Gastrocnemius medialis (tissue), 4 donors: ENCODE measurements around the gene NEK6. TPM values are rescaled to one million over a fixed set of nuclear protein-coding genes. Genes with fewer than 3 reads are reported as not detected.

Experiments used
- ATAC-seq, 2 donors: fragments of 150-250 bp; one replicate each; pipeline ENCODE4 v1.9.1; 2016
- DNase-seq, 2 donors: peaks; one replicate each; pipeline ENCODE4 v3.0.0-alpha.2; 2019
- H3K27ac ChIP-seq, 4 donors: fragments of 200-600 bp; sonication (generic); 1 replicate in 1 of 4; 2 replicates in 3 of 4; pipeline ENCODE4 v1.5.1; 2016 to 2018; ENCODE audit warnings: mild to moderate bottlenecking in 2 of 4, moderate library complexity in 1 of 4
- H3K27me3 ChIP-seq, 3 donors: fragments of 200-600 bp; sonication (generic) in 2 of 3; 1 replicate in 1 of 3; 2 replicates in 2 of 3; pipeline versions ENCODE4 v1.5.1 to v1.6.0; 2016 to 2019; ENCODE audit warnings: mild to moderate bottlenecking in 1 of 3, moderate library complexity in 1 of 3
- H3K36me3 ChIP-seq, 2 donors: fragments of 200-600 bp; sonication (generic) in 1 of 2; one replicate each; pipeline ENCODE4 v1.5.1; 2017 to 2018
- H3K4me1 ChIP-seq, 2 donors: fragments of 200-600 bp; sonication (generic) in 1 of 2; one replicate each; pipeline ENCODE4 v1.5.1; 2016 to 2017; ENCODE audit warnings: mild to moderate bottlenecking in 2 of 2
- H3K4me3 ChIP-seq, 4 donors: fragments of 200-600 bp; sonication (generic) in 3 of 4; 1 replicate in 1 of 4; 2 replicates in 3 of 4; pipeline ENCODE4 v1.5.1; 2016 to 2019; ENCODE audit warnings: mild to moderate bottlenecking in 2 of 4
- H3K9me3 ChIP-seq, 3 donors: fragments of 200-600 bp; sonication (generic) in 2 of 3; 1 replicate in 1 of 3; 2 replicates in 2 of 3; pipeline ENCODE4 v1.5.1; 2016 to 2019
- CTCF ChIP-seq, 5 experiments: fragments of 450-650 bp in 3 of 5; fragments of 200-600 bp in 2 of 5; sonication (generic) in 2 of 5; IDR thresholded peaks in 4 of 5; conservative IDR thresholded peaks in 1 of 5; 1 replicate in 4 of 5; 2 replicates in 1 of 5; pipeline ENCODE4 v1.5.1; 2016 to 2019; ENCODE audit warnings: antibody characterized with exemption in 5 of 5, mild to moderate bottlenecking in 3 of 5, moderate library complexity in 3 of 5
- POLR2A ChIP-seq, 2 donors: fragments of 450-650 bp; IDR thresholded peaks; one replicate each; pipeline ENCODE4 v1.6.1; 2017; ENCODE audit warnings: antibody characterized with exemption in 2 of 2, mild to moderate bottlenecking in 2 of 2, moderate library complexity in 2 of 2
- in situ Hi-C, 4 donors: fragments of 200-750 bp; cut with MboI; loops; one replicate each; pipeline versions ENCODE4 v1.15.0 to v1.8.0; 2017; ENCODE audit warnings: low sequenced_read_pairs in 4 of 4
- intact Hi-C: fragments of 100-400 bp; cut with DNase I; formaldehyde crosslinking; loops from one replicate; pipeline ENCODE4 v1.15.1; 2023; ENCODE audit warnings: low total_unique reads
- total RNA-seq, 4 donors: library from RNA; depleted of rRNA; stranded (reverse); fragments of >200 nt; gene quantifications; one replicate each; pipeline versions ENCODE4 v1.1.0 to v1.2.3, GENCODE V29; 2016

The NEK6 gene
- total RNA-seq, 4 donors from 2014 or later, result 2.3 to 10.1 (median 3.5) TPM

DNA sequence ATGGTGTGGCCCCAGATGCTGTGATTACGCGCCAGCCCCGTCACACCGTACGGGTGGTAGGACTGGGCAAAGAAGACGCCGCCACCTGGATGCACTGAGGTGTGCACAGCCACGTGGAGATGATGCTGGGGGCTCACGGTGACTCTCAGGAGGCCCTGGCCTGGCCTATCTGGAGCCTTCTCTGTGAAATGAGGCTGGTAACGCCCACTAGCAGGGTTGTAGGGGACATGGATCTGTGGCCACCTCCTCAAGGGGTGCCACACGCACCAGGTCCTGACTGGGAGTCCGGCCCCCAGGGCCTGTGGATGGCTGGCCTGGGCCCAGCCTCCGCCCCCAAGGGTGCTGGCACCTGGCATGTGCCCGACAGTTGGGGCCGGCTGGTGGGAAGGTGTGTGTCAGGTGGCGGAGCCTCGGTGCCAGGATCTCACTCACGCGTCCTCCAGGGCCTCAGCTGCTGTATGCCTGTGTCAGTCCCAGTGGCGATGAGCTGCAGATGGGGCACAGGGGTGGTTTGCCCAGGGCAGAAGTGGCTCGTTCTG lies 32.4 kb downstream of the NEK6 start:
- in situ Hi-C loops, result no loop called here
- no peak for DNase-seq
- Histone ChIP-seq H3K9me3 (no peaks in the 10 kb centered on the region), H3K27me3 (no peaks in the 10 kb centered on the region), H3K27ac (no peak overlapping the region), H3K36me3 (no peaks in the 10 kb centered on the region), H3K4me1 (peaks cover 6 to 13% of the 10 kb centered on the region in 2 donors), H3K4me3 (no peak overlapping the region)
- intact Hi-C loops, result no loop called here
- no peak for ATAC-seq
- TF ChIP-seq POLR2A (IDR thresholded peaks at IDR 0.05) (no peak), CTCF (IDR thresholded peaks at IDR 0.05 in 4 of 5, conservative IDR thresholded peaks at IDR 0.05 in 1 of 5) (no peak)

DNA sequence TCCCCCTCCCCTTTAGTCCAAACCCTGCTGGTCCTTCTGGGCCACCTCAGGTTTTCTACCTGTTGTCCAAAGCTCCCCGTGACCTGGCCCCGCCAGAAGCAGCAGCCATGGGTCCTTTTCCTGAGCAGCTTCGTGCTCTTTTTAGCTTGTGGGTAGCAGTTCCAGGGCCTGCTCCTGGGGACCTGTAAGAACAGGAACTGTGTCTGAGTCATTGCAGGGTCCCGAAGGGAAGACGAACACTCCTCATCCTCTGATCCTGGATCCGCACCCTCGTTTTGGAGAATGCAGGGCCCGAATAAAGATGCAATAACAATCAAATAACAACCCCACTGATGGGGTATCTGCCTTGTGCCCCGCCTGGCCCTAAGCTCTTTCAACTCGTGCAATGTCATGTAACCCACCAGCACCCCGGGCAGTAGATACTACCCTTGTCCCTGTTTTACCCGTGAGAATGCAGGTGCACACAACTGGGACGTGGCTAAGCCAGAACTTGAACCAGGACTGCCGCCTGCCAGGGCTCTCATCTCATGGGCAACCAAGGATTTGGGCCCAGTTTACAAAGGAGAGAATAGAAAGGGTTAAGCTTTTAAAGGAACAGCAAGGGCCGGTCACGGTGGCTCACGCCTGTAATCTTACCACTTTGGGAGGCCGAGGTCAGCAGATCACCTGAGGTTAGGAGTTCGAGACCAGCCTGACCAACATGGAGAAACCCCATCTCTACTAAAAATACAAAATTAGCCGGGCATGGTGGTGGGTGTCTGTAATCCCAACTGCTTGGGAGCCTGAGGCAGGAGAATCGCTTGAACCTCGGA lies 33.2 kb downstream of the NEK6 start:
- intact Hi-C loops, result no loop called here
- in situ Hi-C loops, result no loop called here
- DNase-seq, result no peak
- Histone ChIP-seq H3K4me3 (no peak overlapping the region), H3K27ac (no peak overlapping the region), H3K9me3 (no peaks in the 10 kb centered on the region), H3K4me1 (peaks cover 7 to 16% of the 10 kb centered on the region in 2 donors), H3K27me3 (no peaks in the 10 kb centered on the region), H3K36me3 (no peaks in the 10 kb centered on the region)
- ATAC-seq, result no peak
- TF ChIP-seq POLR2A (IDR thresholded peaks at IDR 0.05) (no peak), CTCF (IDR thresholded peaks at IDR 0.05 in 4 of 5, conservative IDR thresholded peaks at IDR 0.05 in 1 of 5) (no peak)

- no peak for DNase-seq
- Histone ChIP-seq H3K27ac (no peak overlapping the region), H3K36me3 (no peaks in the 10 kb centered on the region), H3K4me3 (no peak overlapping the region), H3K4me1 (peaks cover 16 to 25% of the 10 kb centered on the region in 2 donors), H3K9me3 (no peaks in the 10 kb centered on the region), H3K27me3 (no peaks in the 10 kb centered on the region)
- intact Hi-C loops (no loop called here), in situ Hi-C loops (no loop called here)
- no peak for ATAC-seq
- no peak for TF ChIP-seq POLR2A (IDR thresholded peaks at IDR 0.05)
- TF ChIP-seq CTCF (IDR thresholded peaks at IDR 0.05 in 4 of 5, conservative IDR thresholded peaks at IDR 0.05 in 1 of 5), result no peak
Observed at GRCh38 chr9:124291801-124292396, 34.1 kb downstream of the NEK6 start.

- in situ Hi-C loops (no loop called here), intact Hi-C loops (no loop called here)
- Histone ChIP-seq H3K36me3 (no peaks in the 10 kb centered on the region), H3K4me1 (peaks cover 19 to 36% of the 10 kb centered on the region in 2 donors), H3K9me3 (no peaks in the 10 kb centered on the region), H3K27ac (no peak overlapping the region), H3K27me3 (no peaks in the 10 kb centered on the region), H3K4me3 (no peak overlapping the region)
- TF ChIP-seq POLR2A (IDR thresholded peaks at IDR 0.05) (no peak), CTCF (IDR thresholded peaks at IDR 0.05 in 4 of 5, conservative IDR thresholded peaks at IDR 0.05 in 1 of 5) (no peak)
- ATAC-seq, result no peak
- DNase-seq, result no peak
Observed at GRCh38 chr9:124292696-124293593, 35.2 kb downstream of the NEK6 start.
